Fibroblast of lung (primary cell): ENCODE results near the gene SCAPER.

Source experiments
- EZH2 ChIP-seq: IDR thresholded peaks from 2 replicates; pipeline ENCODE4 v1.5.1; 2012; ENCODE audit warnings: low read length, control low read depth, mild to moderate bottlenecking; ENCODE audit errors: missing control alignments
- TF ChIP-seq, protein P1 (sequence below), 2 donors: IDR thresholded peaks in 1 of 2; conservative IDR thresholded peaks in 1 of 2; 1 replicate in 1 of 2; 2 replicates in 1 of 2; pipeline ENCODE4 v1.5.1; 2011 to 2012; ENCODE audit warnings: low read length in 2 of 2, control low read depth in 1 of 2, inconsistent platforms in 1 of 2, low read depth in 1 of 2, mild to moderate bottlenecking in 1 of 2

DNA sequence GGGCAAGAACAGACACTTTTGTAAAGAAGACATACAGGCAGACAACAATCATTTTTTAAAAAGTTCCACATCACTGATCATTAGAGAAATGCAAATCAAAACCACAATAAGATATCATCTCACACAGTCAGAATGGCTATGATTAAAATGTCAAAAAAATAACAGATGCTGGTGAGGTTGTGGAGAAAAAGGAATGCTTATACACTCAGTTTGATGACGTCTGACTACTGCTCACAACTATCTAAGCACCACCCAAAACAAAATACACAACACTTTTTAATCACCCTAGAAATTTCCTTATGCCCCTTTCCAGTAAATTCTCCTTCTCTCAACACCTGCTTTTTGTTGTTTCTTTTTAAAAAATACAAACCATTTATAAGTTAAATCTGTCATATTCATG is 339.8 kb downstream of the SCAPER start:
- TF ChIP-seq, protein P1, sequence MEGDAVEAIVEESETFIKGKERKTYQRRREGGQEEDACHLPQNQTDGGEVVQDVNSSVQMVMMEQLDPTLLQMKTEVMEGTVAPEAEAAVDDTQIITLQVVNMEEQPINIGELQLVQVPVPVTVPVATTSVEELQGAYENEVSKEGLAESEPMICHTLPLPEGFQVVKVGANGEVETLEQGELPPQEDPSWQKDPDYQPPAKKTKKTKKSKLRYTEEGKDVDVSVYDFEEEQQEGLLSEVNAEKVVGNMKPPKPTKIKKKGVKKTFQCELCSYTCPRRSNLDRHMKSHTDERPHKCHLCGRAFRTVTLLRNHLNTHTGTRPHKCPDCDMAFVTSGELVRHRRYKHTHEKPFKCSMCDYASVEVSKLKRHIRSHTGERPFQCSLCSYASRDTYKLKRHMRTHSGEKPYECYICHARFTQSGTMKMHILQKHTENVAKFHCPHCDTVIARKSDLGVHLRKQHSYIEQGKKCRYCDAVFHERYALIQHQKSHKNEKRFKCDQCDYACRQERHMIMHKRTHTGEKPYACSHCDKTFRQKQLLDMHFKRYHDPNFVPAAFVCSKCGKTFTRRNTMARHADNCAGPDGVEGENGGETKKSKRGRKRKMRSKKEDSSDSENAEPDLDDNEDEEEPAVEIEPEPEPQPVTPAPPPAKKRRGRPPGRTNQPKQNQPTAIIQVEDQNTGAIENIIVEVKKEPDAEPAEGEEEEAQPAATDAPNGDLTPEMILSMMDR (conservative IDR thresholded peaks at IDR 0.05 in 1 of 2, IDR thresholded peaks at IDR 0.05 in 1 of 2; ENCODE audit: low read depth in 1 of 2, low read length in 2 of 2): no peak
- TF ChIP-seq EZH2: no peak
